Measurements from ENCODE around the gene HOXB4.

Gene HOXB4

GRCh38 chr17:48615047-48615962 lies 37.2 kb upstream of the HOXB4 start, which contains the start of gene HOXB8:
Gene HOXB8, minus strand, starts transcription at chr17:48615292. Its CDS starts 588 bp downstream, at chr17:48614704.
- DNase-seq = no peak

- peak in 1 of 2 experiments; percentile 79 for DNase-seq
These were observed 35.9 kb upstream of the HOXB4 start for GRCh38 chr17:48613862-48614694.

DNA sequence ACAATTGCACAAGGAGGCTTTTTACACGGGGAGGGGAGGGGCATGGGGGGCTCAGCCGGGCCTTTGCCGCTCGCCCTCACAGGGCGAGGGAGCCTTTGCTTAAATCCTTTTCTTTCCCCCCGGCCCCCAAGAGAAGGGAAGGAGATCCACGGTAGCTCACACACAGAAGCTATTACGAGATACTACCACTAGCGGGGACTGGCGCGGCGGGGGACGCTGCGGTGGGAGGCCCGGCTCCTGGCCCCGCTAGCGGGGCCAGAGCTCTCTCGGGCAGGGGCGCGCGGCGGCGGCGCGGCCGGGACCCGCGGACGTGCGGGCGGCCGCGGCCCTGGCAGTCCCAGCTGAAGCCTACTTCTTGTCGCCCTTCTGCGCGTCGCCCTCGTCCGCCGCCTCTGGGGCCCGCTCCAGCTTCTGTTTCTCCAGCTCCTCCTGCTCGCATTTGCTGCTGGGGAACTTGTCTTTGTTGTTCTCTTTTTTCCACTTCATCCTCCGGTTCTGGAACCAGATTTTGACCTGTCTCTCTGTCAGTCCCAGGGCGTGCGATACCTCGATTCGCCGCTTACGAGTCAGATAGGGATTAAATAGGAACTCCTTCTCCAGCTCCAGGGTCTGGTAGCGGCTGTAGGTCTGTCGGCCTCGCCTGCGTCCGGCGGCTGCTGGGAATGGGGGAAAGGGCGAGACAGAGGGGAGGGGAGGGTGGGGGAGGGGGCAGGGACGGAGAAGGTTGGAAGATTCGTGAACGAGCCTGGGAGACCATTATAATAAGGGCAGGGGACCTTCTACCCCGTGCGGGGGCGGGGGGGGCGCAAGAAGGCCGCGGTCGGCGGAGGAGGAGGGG lies 34.9 kb upstream of the HOXB4 start:
- DNase-seq = peak in 1 of 2 experiments; percentile 74

DNA sequence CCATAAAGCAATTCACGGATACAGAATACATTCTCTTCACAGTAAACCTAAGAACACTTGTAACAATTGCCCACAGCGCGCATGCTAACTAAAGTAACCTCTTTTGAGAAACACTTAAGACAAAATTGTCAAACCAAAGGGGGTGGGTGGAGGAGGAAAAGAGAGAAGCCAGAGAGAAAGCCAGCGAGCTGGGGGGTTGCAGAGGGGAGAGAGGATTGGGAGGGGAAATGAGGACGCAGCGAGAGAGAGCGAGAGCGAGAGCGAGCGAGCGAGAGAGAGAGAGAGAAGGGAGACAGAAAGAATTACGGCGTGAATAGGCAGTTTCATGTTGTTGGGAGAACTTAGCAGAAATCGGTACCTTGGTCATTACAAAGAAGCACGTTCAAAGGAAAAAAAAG lies 34.3 kb upstream of the HOXB4 start:
- DNase-seq = peak in 1 of 2 experiments; percentile 49

DNA sequence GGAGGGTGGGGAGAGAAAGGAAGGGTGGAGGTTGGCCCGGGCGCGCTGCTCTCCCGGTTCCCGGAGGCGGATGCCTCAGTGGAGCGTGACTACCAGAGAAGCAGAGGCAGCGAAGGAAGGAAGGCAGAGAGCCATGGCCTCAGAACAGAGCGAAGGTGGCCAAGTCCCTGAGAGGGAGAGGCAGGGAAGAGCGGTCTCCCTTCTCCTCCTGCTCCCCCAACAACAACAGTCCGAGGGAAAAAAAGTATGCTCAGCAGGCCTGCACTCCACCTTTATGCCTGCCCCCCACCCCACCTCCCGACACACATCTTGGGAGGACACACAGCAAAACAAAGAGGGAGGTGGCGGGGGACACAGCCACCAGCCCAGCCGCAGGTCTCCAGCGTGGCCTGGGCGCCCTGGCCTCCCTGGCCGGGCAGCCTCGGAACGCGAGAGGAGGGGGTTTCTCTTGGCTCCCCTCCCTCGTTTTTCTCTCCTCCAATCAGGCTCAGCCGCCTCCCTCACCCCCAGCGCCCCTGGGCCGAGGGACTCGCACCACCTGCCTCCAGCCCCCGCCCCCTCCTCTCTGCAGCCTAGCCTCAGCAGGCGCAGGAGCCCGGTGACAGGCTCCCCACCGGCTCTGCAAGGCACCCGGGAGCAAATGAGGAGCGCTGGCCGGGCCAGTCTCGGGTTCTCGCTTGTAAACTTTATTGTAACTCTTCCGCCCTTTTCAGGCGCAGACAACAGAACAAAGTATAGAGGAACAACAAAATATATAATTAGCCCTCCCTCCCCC lies 33.7 kb upstream of the HOXB4 start:
- DNase-seq = peak in 1 of 2 experiments; percentile 48

GRCh38 chr17:48611213-48611612 lies 33.1 kb upstream of the HOXB4 start:
- peak in 1 of 2 experiments; percentile 41 for DNase-seq

DNA sequence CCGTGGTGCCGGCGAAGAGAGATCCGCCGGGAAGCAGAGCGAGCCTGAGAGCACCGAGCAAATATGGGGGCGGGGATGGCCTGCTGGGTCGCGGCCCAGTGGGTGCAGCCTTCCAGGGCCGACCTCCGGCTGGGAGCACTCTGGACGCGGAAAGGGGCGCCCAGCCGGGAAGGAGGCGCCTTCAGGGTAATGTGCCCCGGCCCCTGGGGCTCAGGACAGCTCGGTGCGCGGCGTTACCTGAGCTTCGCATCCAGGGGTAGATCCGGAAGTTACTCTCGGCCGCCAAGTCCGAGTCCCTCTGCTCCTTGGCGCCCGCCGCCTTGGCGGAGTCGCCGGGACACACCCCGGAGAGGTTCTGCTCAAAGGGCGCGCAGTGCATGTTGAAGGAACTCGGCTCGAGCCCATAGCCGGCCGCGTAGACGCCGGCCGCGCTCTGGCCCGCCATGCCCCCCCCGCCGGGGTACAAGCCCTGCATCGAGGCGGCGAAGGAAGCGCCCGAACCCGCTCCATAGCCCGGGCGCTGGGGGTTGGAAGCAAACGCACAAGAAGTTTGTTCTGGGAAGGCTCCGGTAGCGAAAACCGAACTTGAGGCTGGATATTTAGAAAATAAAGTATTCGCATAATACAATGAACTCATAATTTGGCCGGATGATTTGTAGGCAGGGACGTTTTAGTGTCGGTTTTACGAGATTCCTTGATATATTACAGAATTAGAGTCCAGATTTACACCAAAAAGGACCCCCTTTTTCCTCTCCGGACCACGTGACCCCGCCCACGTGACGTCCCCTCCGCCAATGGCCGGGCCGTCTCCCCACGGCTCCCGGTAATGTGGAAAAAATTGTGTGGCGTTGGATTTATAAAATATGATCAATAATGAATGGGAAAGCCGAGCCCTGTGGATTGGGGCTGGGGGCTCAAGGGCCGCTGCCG lies 32.4 kb upstream of the HOXB4 start, which contains the start of gene HOXB7:
HOXB7 (minus strand) TSS at position 736 of the 930 bp plus-strand sequence; CDS start at position 637, 99 bp downstream.
- peak in 1 of 2 experiments; percentile 69 for DNase-seq

GRCh38 chr17:48609759-48610281 lies 31.7 kb upstream of the HOXB4 start:
- no peak for DNase-seq

GRCh38 chr17:48609033-48609432 lies 30.9 kb upstream of the HOXB4 start:
- peak in 1 of 2 experiments; percentile 21 for DNase-seq

DNA sequence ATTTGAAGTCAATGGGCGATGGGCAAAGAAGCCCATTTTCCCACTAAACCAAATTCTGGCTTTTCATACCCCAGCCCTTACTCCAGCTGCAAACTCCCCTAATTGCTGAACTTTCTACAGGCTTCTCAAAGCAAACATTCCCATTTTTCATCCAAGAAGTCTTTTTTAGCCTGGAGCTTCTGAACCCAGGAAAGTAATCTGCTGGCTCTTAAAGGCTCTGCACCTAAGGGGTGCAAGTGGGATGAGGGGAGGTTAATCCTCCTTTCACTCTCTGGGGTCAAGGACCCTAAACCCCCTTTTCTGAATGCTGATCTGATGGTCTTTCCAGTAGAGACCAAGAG lies 30.3 kb upstream of the HOXB4 start:
- no peak for DNase-seq

DNA sequence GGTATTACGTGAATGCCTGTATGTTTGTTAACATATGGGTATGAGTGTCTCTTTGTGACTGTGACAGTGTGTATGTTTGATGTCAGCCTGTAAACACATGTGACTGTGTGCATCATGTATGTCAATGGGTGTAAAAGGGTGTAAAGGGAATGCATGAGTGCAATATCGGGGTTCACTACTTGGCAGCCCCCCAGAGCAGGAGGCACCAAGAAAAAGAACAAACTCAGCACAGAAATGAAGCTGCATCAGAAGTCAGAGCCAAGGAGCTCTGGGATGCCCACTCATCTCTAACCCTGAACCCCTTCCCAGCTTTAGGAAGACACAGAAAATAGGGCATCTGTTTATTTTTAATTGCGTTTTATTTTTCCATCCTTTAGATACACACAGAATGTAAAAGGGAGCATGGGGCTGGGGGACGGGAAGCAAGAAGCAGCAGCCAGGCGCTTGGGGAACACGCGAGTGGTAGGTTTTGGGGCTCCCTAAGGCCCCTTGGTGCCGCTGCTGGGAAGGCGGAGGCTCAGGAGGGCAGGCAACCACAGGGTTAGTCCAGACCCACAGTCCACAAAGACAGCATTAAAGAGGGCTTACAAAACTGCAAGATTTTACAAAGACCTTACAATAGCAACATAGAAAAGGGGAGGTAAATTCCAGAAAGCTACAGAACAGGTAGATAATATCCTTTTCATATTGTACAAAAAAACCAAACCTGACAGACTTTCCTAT lies 28.9 kb upstream of the HOXB4 start:
- no peak for DNase-seq

DNA sequence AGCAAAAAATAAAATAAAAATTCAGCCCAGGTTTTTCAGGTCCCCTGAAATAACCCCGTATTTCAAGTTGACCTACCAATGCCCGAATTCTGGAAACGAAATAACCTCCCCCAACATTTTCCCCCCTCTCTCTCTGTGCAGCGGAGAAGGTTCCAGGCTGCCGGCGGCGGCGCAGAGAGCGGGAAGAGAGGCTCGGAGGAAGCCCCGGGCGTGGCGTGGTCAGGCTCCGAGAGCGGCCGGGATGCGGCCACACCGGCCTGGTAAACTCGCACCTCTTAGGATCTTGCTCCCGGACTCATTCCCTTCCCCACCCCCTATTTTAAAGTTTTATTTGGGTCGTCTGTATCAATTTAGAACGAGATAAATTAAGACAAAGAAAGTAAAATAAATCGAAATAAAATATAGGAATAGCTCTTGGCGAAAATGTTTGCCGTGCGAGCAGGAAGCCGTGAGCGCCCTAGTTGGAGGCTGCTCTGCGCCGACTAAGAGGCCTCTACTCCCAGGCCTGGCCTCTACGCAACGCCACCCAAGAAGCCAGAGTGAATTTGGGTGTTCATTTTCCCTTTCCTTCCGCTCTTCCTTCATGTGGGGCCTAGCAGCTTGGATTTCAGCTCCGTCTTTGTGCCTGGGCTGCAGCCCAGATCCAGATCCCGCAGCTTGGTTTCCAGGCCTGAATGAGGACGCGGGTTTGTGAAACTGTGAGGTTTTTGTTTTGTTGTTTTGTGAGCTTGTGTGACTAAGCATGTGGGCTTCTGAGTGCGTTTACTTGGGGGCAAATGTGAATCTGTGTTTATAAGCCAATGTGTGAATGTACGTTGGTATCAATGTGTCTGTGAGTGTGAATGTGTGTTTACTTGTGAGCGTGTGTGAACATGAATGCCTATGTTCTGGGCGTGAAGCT lies 28.1 kb upstream of the HOXB4 start:
- DNase-seq = no peak

GRCh38 chr17:48605409-48605919 lies 27.3 kb upstream of the HOXB4 start:
- no peak for DNase-seq

DNA sequence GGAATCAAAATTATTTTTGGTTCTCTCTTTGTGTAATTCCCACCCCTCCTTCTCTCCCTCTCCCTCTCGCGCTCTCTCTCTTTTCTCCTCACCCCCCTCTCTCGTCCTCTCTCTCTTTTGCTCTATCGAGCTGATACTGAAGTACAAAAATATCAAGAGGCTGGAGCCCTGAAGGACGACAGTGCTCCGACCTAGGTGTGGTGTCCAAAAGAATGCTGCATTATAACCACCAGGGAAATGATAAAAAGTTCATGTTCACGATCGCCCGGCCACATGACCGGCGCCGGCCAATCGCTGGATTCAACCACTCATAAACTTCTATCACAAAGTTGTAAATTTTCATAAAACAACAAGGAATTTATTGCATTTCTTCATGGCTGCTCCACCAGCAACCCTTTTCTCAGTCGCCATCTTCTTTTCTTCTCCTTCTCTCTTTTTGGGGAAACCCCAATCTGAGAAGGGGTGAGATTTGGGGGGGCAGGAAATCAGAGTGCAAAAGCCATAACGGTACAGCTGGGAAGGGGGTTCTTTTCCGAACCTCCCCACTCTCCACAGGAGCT lies 26.7 kb upstream of the HOXB4 start, which contains the start of gene HOXB6:
HOXB6 (minus strand) TSS at position 217 of the 560 bp plus-strand sequence. CDS start 6,836 bp downstream, outside the sequence.
- no peak for DNase-seq

GRCh38 chr17:48603959-48604769 lies 26.0 kb upstream of the HOXB4 start:
- peak in 1 of 2 experiments; percentile 65 for DNase-seq

GRCh38 chr17:48601539-48602425 lies 23.6 kb upstream of the HOXB4 start:
- DNase-seq = peak in 1 of 2 experiments; percentile 48

Data from NCI-H526 (cell line).